Coronary artery (tissue), 2 donors: ENCODE measurements around the gene RNF40.
A peak's percentile ranks its signal among the peaks of the same experiment; 100 is the strongest.

ENCODE experiments used
- DNase-seq: peaks from one replicate; pipeline ENCODE4 v3.0.0-alpha.2; 2017; ENCODE audit warnings: low spot score
- H3K27ac ChIP-seq, 2 donors: fragments of 200-600 bp; sonication (generic); one replicate each; pipeline ENCODE4 v1.5.1; 2016 to 2019
- H3K4me3 ChIP-seq: fragments of 200-600 bp; sonication (generic); 2 replicates; pipeline ENCODE4 v1.5.1; 2016; ENCODE audit warnings: mild to moderate bottlenecking, moderate library complexity
- TF ChIP-seq, protein P1 (sequence below): fragments of 200-600 bp; sonication (generic); IDR thresholded peaks from one replicate; pipeline ENCODE4 v1.5.1; 2019; ENCODE audit warnings: antibody characterized with exemption

The RNF40 gene

DNA sequence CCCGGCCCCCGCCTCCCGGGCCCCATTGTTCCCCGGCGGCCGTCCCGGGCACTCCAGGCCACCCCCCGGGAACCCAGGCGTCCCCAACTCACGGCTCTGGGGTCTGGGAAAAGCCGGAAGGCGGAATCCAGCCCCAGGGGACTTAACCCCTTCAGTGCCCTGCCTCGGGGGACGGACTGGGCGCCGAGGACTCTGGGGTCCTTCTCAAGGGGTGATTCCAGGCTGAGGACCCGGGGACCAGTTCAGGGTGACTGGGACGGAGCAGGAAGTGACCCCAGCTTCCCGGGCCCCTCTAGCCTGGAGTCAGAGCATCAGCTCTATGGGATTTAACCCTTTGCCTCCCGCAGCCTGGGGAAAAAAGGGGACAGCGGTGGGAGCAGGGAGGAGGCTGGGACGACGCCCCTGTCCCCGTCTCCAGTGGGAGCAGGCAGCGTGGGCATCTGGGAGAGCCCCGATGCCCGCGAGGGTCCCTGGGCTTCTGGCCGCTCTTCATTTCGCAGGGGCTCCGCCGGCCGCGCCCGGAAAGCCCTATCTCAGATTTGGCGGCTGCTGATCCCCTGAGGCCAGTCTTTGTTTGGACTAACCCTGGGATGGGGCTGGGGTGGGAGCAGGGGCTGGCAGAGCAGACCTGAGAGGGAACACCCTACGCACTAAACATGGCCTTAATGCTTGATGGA lies 25.0 kb downstream of the RNF40 start, which contains the start of gene ZNF629:
Gene ZNF629, minus strand, starts transcription at position 270 of the 677 bp plus-strand sequence. CDS start 2,723 bp downstream, outside the sequence.
- DNase-seq = no peak
- Histone ChIP-seq H3K4me3 (peak within 1 kb of the TSS; percentile 89), H3K27ac (peak within 1 kb of the TSS; percentile 85 to 91)
- TF ChIP-seq, protein P1, sequence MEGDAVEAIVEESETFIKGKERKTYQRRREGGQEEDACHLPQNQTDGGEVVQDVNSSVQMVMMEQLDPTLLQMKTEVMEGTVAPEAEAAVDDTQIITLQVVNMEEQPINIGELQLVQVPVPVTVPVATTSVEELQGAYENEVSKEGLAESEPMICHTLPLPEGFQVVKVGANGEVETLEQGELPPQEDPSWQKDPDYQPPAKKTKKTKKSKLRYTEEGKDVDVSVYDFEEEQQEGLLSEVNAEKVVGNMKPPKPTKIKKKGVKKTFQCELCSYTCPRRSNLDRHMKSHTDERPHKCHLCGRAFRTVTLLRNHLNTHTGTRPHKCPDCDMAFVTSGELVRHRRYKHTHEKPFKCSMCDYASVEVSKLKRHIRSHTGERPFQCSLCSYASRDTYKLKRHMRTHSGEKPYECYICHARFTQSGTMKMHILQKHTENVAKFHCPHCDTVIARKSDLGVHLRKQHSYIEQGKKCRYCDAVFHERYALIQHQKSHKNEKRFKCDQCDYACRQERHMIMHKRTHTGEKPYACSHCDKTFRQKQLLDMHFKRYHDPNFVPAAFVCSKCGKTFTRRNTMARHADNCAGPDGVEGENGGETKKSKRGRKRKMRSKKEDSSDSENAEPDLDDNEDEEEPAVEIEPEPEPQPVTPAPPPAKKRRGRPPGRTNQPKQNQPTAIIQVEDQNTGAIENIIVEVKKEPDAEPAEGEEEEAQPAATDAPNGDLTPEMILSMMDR = no peak

DNA sequence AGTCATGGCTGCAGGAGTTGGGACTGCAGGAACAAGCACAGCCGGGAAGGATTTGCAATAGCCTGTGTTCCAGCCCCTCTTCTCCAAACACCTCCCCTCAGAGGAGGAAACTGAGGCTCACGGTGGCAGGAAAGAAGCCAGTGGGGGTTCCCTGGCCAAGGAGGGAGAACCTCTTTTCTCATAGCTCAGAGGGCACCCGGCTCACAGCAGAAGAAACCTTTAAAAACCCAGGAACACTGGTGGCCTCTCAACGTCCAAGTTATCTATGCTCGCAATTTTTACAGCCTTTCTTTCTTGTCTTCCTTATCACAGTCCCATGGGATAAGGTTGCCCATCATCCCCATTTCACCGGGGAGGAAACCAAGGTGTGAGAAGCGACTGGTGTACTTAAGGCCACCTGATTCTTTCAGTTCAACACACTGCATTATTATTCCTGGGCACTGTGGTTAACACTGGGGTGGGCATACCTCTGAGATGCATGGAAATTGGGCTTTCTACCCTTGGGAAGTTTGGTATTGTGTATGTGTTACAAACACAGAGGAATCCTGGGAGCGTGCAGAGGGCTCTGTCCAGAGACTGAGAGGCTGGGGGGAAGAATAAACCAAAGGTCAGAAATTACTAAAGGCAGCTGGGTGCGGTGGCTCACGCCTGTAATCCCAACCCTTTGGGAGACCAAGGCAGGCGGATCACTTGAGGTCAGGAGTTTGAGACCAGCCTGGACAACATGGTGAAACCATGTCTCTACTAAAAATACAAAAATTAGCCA lies 25.7 kb downstream of the RNF40 start:
- TF ChIP-seq, protein P1 = no peak
- H3K4me3 ChIP-seq = peak overlapping the region; percentile 89
- no peak for DNase-seq
- peak overlapping the region; percentile 85 to 91 for H3K27ac ChIP-seq

- Histone ChIP-seq H3K4me3 (no peak overlapping the region), H3K27ac (no peak overlapping the region)
- TF ChIP-seq, protein P1 = no peak
- no peak for DNase-seq
These were observed 31.5 kb downstream of the RNF40 start for GRCh38 chr16:30793508-30794069.

DNA sequence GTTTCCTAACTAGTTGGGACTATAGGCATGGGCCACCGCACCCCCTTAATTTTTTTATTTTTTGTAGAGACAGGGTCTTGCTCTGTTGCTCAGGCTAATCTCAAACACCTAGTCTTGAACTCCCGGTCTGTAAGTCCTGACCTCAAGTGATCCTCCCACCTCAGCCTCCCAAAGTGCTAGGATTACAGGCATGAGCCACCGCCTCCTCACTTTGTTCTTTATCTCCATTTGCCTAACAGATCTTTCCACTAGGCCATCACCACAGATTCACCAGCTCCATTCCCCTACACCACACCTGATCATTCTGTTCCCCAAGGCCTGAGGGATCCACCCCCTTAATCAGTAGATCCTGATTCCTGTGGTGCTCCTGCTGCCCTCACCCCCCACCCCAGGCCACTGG lies 32.5 kb downstream of the RNF40 start:
- no peak overlapping the region for H3K4me3 ChIP-seq
- TF ChIP-seq, protein P1 = no peak
- H3K27ac ChIP-seq = no peak overlapping the region
- DNase-seq = no peak

DNA sequence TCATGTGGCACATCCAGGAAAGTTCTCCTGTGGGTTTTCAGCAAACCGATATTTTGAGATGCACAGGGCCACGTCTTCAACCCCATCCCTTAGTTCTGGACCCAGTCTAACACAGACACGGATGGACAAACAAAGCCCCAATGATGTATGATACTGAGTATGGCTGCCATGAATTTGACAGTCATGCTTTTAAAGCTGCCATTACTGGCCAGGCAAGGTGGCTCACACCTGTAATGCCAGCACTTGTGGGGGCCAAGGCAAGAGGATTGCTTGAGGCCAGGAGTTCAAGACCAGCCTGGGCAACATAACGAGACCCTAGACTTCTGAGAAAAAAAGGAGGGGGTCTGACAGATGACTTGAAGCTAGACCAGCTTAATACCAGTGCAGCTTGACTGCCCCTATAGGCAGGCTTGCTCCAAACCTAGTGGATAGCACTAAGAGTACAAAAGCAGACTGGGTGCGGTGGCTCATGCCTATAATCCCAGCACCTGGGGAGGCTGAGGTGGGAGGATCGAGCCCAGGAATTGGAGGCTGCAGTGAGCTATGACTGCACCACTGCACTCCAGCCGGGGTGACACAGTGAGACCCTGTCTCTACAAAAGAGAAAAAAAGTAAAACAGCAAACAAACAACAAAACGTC lies 35.7 kb downstream of the RNF40 start:
- no peak for DNase-seq
- Histone ChIP-seq H3K27ac (no peak overlapping the region), H3K4me3 (no peak overlapping the region)
- TF ChIP-seq, protein P1 = no peak

- no peak for DNase-seq
- Histone ChIP-seq H3K4me3 (no peak overlapping the region), H3K27ac (no peak overlapping the region)
- TF ChIP-seq, protein P1 = no peak
These were observed 40.8 kb downstream of the RNF40 start for GRCh38 chr16:30802936-30803335.
